Left lobe of liver (tissue), 2 donors: ENCODE measurements around the gene NPEPL1. TPM values are rescaled to one million over a fixed set of nuclear protein-coding genes. Genes with fewer than 3 reads are reported as not detected.

Source experiments
- ATAC-seq: fragments of 200-7000 bp; cut with Tn5 transposase; one replicate; pipeline ENCODE4 v1.9.1; 2020; ENCODE audit warnings: mild to moderate bottlenecking, moderate library complexity
- DNase-seq: peaks from one replicate; pipeline ENCODE4 v3.0.0-alpha.2; 2020; ENCODE audit warnings: low spot score
- total RNA-seq: library from RNA; stranded (reverse); gene quantifications from one replicate; pipeline ENCODE4 v1.2.1, GENCODE V29; 2021
- donor health status: DM: no; HTN: no; CAD: no; lungs with moderate emphysema.
- donor health status: DM: no; HTN: yes; CAD: no.

NPEPL1 gene
- total RNA-seq, 1 donor from 2014 or later = 12.8 TPM

GRCh38 chr20:58699623-58700107 lies 7.1 kb downstream of the NPEPL1 start:
- ATAC-seq (no peak), DNase-seq (no peak)

GRCh38 chr20:58700121-58700821 lies 7.7 kb downstream of the NPEPL1 start:
- DNase-seq (no peak), ATAC-seq (no peak)

DNA sequence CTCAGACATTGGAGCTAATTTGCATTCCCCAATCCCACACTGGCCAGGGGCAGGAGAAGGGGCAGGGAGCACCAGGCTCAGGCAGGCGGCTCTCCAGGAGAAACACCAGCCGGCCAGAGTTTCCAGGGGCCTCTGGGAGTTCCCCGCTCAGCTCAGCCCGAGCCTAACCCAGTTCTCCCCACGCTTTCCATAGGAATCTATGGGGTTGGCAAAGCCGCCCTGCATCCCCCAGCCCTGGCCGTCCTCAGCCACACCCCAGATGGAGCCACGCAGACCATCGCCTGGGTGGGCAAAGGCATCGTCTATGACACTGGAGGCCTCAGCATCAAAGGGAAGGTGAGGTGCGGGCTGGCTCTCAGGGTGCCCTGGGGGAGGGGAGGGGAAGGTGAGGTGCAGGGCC lies 8.2 kb downstream of the NPEPL1 start:
- ATAC-seq = no peak
- peak; percentile 34 for DNase-seq

GRCh38 chr20:58701431-58702160 lies 9.0 kb downstream of the NPEPL1 start:
- ATAC-seq (no peak), DNase-seq (peak; percentile 42)

- peak; percentile 28 for DNase-seq
- no peak for ATAC-seq
Measured at GRCh38 chr20:58702161-58702510, 9.5 kb downstream of the NPEPL1 start.

- DNase-seq (peak; percentile 32), ATAC-seq (no peak)
Measured at GRCh38 chr20:58702859-58703648, 10.5 kb downstream of the NPEPL1 start.

DNA sequence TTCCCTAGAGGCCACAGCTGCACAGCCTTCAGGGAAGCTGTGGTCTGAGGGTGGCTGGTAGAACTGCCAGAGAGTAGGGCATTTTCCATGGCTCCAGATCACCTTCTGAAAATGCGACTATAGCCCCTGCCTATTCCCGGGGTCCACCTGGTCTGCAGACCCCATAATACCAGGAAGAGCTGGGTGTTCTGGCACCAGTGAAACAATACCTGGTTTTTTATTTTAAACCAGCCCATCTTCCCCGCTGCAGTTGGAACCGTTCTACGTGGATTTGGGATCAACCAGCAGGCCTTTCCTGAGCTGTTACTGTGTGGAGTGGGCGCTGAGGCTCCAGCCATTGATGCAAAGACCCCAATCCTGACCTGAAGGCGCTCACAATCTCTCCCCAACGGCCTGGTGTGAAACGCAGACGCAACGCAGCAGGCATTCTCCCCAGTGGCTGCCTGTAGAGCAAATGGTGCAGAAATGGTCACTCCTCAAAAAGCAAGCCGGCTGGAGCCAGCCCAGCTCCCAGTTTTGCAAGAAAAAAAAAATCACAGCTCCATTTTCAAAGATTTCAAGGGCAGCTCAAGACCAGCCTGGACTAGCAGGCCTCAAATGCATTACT lies 11.3 kb downstream of the NPEPL1 start:
- peak; percentile 8 for DNase-seq
- ATAC-seq = no peak

- no peak for ATAC-seq
- peak; percentile 15 for DNase-seq
Measured at GRCh38 chr20:58705208-58705926, 12.8 kb downstream of the NPEPL1 start.

- peak; percentile 14 for DNase-seq
- no peak for ATAC-seq
Measured at GRCh38 chr20:58706150-58706892, 13.7 kb downstream of the NPEPL1 start.

GRCh38 chr20:58706975-58707681 lies 14.5 kb downstream of the NPEPL1 start:
- DNase-seq = peak; percentile 26
- no peak for ATAC-seq

GRCh38 chr20:58707770-58708169 lies 15.2 kb downstream of the NPEPL1 start:
- DNase-seq = peak; percentile 11

DNA sequence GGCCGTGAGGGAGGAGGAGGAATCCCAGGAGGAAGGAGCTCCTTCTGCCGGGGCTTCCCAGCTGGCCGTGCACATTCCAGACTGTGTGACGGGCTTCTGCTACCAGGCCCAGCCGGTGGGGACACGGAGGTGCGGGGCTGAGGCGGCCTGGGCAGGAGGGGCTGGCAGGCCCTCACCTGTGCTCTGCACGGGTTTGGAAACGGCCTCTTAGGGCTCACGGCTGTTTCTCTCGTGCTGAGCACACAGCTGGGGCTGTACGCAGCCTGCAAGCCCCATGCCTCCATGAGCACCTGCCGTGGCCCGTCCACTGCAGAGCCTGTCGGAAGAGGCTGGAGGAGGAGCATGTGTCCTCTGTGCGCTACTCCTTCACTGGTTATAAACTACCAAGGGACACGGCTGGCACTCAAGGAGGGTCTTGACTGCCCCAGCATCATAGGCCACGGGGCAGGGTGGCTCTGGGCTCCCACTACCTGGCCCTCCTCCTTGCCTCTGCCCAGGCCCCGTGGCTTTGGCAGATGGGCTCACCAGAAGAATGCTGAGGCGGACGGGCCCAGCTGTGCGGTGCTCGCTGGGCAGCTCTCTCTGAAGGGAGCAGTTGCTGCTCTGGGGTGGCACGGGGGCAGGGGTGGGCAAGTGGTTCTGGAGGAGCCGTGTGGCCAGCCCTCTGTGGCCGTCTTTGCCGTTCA lies 15.8 kb downstream of the NPEPL1 start:
- DNase-seq = peak; percentile 36
- ATAC-seq = no peak

More at GRCh38 chr20:58707770-58708169, 15.2 kb downstream of the NPEPL1 start:
- ATAC-seq = no peak

DNA sequence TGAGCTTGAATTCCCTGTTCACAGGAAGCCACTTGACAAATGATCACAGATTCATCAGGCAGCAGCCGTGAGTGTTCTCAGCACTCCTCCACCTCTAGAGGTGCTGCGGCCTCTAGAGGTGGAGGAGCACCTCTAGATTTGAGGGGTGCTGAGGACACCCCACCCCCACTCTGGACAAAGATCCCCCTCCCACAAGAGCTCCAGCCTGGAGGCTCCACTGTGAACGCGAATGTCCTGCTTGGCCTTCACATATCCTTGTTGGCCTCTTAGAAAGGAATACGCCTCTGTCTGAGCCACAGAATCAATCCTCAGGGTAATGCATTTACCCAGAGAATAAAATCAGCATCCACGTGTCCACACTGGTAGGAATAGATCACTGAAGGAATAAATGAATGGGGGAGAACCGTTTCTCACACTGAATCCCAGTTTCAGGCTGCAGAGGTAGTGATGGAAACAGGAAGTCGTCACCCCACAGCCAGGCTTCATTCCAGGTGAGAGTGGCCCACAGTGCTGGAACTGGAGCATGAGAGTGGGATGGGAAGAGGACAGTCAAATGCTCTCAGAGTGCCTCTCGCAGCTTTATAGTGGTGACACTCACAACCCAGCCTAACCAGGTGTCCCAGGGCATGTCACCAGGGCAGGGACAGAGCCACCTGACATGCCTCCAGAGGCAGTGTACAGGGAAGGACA lies 16.6 kb downstream of the NPEPL1 start:
- DNase-seq (peak; percentile 26), ATAC-seq (no peak)

DNA sequence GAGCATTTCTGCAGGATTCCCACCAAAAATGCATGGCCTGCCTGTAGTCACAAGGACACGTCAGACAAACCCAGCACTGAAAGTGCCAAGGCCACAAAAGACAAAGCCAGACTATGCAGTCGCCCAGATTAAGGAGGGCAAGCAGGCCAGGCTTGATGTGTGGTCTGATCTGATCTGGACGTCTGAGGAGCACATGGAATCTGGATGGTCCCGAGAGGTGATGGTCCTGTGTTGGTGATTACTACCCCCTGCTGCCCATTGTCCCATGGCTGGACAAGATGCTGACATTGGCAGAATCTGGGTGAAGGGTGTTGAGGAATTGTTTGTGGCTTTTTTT lies 17.1 kb downstream of the NPEPL1 start:
- DNase-seq = no peak
- ATAC-seq = no peak

- DNase-seq (peak; percentile 34), ATAC-seq (no peak)
Measured at GRCh38 chr20:58710481-58711265, 18.1 kb downstream of the NPEPL1 start.

- ATAC-seq (no peak), DNase-seq (peak; percentile 41)
Measured at GRCh38 chr20:58711266-58712051, 18.9 kb downstream of the NPEPL1 start.
